GM19043 (cell line): Measurements from ENCODE around the gene ZNF230.

ENCODE experiments used
- ATAC-seq: cut with Tn5 transposase; IDR thresholded peaks from one replicate; pipeline ENCODE4 v1.9.1; 2021; ENCODE audit warnings: low read depth; ENCODE audit not compliant: unreplicated experiment

Gene ZNF230

GRCh38 chr19:44002566-44003460 is at the start of gene ZNF230:
ZNF230 (plus strand) TSS chr19:44002957; CDS start chr19:44007079, 4,122 bp downstream.
- peak; percentile 91 for ATAC-seq

- ATAC-seq, result no peak
These were observed 45.9 kb upstream of the ZNF230 start for GRCh38 chr19:43956827-43957226.

GRCh38 chr19:43957891-43958290 is 44.9 kb upstream of the ZNF230 start:
- no peak for ATAC-seq

GRCh38 chr19:43960411-43960810 is 42.3 kb upstream of the ZNF230 start:
- ATAC-seq, result no peak

GRCh38 chr19:43966079-43966694 is 36.6 kb upstream of the ZNF230 start:
- ATAC-seq, result no peak

GRCh38 chr19:43976732-43977131 is 26.0 kb upstream of the ZNF230 start:
- ATAC-seq, result no peak

- ATAC-seq, result no peak
These were observed 19.2 kb upstream of the ZNF230 start for GRCh38 chr19:43983544-43983911.

- no peak for ATAC-seq
These were observed 18.7 kb upstream of the ZNF230 start, which contains the start of gene ZNF155 for GRCh38 chr19:43983912-43984686. ZNF155 (plus strand) TSS chr19:43984188; CDS start chr19:43988544, 4,356 bp downstream.

GRCh38 chr19:43984687-43985000 is 18.1 kb upstream of the ZNF230 start:
- ATAC-seq, result no peak

GRCh38 chr19:43997631-43998290 is 5.0 kb upstream of the ZNF230 start:
- ATAC-seq, result no peak

- no peak for ATAC-seq
These were observed 568 bp upstream of the ZNF230 start for GRCh38 chr19:44002212-44002565.

- no peak for ATAC-seq
These were observed 778 bp downstream of the ZNF230 start for GRCh38 chr19:44003461-44004009.

- ATAC-seq, result no peak
These were observed 3.2 kb downstream of the ZNF230 start for GRCh38 chr19:44005973-44006372.

- ATAC-seq, result no peak
These were observed 4.7 kb downstream of the ZNF230 start for GRCh38 chr19:44007473-44007872.

- ATAC-seq, result no peak
These were observed 7.7 kb downstream of the ZNF230 start for GRCh38 chr19:44010468-44010867.

- ATAC-seq, result no peak
These were observed 16.7 kb downstream of the ZNF230 start for GRCh38 chr19:44019498-44019897.

- ATAC-seq, result no peak
These were observed 18.5 kb downstream of the ZNF230 start for GRCh38 chr19:44021221-44021620.

GRCh38 chr19:44024900-44025216 is 22.1 kb downstream of the ZNF230 start:
- ATAC-seq, result no peak

- peak; percentile 94 for ATAC-seq
These were observed 22.6 kb downstream of the ZNF230 start, which contains the start of gene ZNF222 for GRCh38 chr19:44025217-44025936. ZNF222 (plus strand) TSS chr19:44025379; CDS start chr19:44025437, 58 bp downstream.

- ATAC-seq, result no peak
These were observed 23.9 kb downstream of the ZNF230 start for GRCh38 chr19:44026622-44027021.
